Dendritic cell treated with granulocyte-macrophage colony-stimulating factor and Interleukin-4, amounts not matched to agents 40 ng/mL and 50 ng/mL, for 4 days (primary cell): Measurements from ENCODE around the gene ABCB10.

ENCODE experiments used
- H3K27ac Mint-ChIP-seq: one replicate; pipeline ENCODE4 v1.8.0; 2022; ENCODE audit warnings: mild to moderate bottlenecking, mixed read lengths
- H3K27me3 Mint-ChIP-seq: one replicate; pipeline ENCODE4 v1.8.0; 2022; ENCODE audit warnings: mild to moderate bottlenecking, mixed read lengths
- H3K36me3 Mint-ChIP-seq: one replicate; pipeline ENCODE4 v1.8.0; 2022; ENCODE audit warnings: low read depth, mixed read lengths
- H3K4me1 Mint-ChIP-seq: one replicate; pipeline ENCODE4 v1.8.0; 2022; ENCODE audit warnings: low read depth, mixed read lengths
- H3K4me3 Mint-ChIP-seq: one replicate; pipeline ENCODE4 v1.8.0; 2022; ENCODE audit warnings: mild to moderate bottlenecking, moderate library complexity, mixed read lengths
- H3K9me3 Mint-ChIP-seq: one replicate; pipeline ENCODE4 v1.8.0; 2022; ENCODE audit warnings: mixed read lengths
- intact Hi-C: fragments of 100-400 bp; cut with micrococcal nuclease; formaldehyde crosslinking; loops from one replicate; pipeline ENCODE4 v1.15.0; 2022

The ABCB10 gene

DNA sequence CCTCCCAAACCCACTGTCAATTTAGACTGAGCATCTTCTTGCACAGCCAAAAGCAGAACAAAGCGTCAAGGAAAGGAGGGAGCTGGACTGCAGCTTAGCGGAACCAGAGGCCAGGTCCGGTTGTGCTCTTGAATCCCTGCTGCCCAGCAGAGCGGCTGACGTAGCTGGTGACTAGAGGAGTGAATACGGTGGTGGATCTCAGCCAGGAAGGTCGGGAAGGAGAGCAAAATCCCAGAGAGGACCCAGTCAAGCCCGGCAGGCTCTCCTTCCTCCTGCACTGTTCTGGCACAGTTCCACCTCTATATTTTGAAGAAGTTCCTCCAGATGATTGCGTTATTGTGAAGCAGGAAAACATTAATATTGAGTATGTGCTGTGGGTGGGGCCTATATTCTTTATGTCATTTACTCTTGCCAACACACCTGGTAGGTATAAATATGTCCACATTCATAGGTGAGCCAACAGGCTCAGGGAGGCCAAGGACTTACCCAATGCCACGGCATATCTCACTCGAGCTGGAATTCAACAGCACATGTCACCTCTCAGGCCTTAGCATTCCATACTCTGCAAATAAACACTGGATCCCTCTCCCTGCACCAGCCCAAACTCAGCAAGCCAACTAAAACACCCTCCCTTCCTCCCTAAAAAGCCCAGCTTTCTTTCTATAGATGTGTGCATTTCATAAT lies 23.6 kb upstream of the ABCB10 start:
- Mint-ChIP-seq H3K4me3 (peak overlapping the region; percentile 45), H3K9me3 (no peaks in the 10 kb centered on the region), H3K4me1 (peaks cover 30% of the 10 kb centered on the region), H3K27me3 (peaks cover 3% of the 10 kb centered on the region), H3K27ac (peak overlapping the region; percentile 25), H3K36me3 (no peaks in the 10 kb centered on the region)
- intact Hi-C loops = no loop called here

- no peaks in the 10 kb centered on the region for H3K36me3 Mint-ChIP-seq
- H3K27ac Mint-ChIP-seq = peak overlapping the region; percentile 25
- intact Hi-C loops = no loop called here
- no peak overlapping the region for H3K4me3 Mint-ChIP-seq
- H3K4me1 Mint-ChIP-seq = peaks cover 30% of the 10 kb centered on the region
- peaks cover 3% of the 10 kb centered on the region for H3K27me3 Mint-ChIP-seq
- H3K9me3 Mint-ChIP-seq = no peaks in the 10 kb centered on the region
These were observed 23.0 kb upstream of the ABCB10 start for GRCh38 chr1:229581485-229581884.

DNA sequence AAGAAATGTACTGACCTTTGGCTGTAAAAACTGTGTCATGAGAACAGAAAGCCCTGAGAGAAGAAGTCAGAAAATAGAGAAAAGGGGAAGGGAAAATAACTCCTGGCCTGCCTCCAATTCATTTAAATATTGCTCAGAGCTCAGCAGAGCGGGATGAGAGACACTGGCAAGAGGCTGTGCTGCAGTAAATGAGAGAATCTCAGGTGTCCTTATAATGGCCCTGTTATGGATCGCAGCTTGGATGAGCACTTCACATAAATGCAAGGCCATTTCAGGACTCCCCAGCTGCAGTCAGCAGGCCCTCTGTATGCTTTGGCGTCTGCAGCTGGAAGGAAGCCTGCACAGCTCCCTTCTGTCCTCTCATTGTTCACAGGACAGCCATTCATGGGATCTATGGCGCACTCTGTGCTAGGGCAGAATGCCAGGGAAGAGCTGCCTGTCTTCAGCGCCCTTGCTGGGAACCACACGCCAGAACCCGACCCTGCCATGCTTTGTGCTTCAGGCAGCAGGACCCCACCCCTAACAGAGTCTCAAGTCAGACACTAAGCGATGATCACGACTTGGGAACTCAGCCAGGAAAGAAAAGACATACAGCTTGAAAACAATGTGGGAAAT lies 20.7 kb upstream of the ABCB10 start:
- H3K4me1 Mint-ChIP-seq = peaks cover 30% of the 10 kb centered on the region
- H3K27me3 Mint-ChIP-seq = peaks cover 3% of the 10 kb centered on the region
- peak overlapping the region; percentile 71 for H3K27ac Mint-ChIP-seq
- peak overlapping the region; percentile 54 for H3K4me3 Mint-ChIP-seq
- intact Hi-C loops = no loop called here
- no peaks in the 10 kb centered on the region for H3K9me3 Mint-ChIP-seq
- H3K36me3 Mint-ChIP-seq = no peaks in the 10 kb centered on the region

DNA sequence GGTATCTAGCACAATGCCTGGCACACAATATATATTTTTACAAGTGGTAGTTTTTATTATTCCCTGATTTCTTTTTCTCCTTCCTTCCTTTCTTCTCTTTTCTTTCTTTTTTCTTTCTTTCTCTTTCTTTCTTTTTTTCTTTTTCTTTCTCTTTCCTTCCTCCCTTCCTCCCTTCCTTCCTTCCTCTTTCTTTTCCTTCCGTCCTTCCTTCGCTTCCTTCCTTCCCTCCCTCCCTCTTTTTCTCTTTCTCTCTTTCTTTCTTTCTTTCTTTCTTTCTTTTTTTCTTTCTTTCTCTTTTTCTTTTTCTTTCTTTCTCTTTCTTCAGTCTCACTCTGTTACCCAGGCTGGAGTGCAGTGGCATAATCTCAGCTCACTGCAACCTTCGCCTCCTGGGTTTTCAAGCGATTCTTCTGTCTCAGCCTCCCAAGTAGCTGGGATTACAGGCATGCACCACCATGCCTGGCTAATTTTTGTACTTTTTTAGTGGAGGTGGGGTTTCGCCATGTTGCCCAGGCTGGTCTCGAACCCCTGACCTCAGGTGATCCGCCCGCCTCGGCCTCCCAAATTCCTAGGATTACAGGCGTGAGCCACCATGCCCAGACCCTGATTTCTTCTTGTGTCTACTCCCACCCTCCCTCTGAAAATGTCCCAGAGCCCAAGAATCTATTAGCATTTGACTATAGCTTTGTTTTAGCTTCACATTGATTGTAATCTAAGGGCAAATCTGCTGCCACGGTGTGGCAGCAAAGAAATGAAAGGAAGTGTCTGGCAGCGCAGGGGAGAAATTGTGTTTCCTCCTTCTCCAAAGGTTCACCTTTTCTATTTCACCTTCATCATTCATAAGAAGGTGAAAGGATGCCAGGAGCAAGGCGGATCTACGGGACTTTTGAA lies 19.9 kb upstream of the ABCB10 start:
- Mint-ChIP-seq H3K4me1 (peaks cover 30% of the 10 kb centered on the region), H3K9me3 (no peaks in the 10 kb centered on the region), H3K36me3 (no peaks in the 10 kb centered on the region), H3K27me3 (peaks cover 3% of the 10 kb centered on the region), H3K4me3 (peak overlapping the region; percentile 54), H3K27ac (peak overlapping the region; percentile 71)
- intact Hi-C loops = no loop called here

DNA sequence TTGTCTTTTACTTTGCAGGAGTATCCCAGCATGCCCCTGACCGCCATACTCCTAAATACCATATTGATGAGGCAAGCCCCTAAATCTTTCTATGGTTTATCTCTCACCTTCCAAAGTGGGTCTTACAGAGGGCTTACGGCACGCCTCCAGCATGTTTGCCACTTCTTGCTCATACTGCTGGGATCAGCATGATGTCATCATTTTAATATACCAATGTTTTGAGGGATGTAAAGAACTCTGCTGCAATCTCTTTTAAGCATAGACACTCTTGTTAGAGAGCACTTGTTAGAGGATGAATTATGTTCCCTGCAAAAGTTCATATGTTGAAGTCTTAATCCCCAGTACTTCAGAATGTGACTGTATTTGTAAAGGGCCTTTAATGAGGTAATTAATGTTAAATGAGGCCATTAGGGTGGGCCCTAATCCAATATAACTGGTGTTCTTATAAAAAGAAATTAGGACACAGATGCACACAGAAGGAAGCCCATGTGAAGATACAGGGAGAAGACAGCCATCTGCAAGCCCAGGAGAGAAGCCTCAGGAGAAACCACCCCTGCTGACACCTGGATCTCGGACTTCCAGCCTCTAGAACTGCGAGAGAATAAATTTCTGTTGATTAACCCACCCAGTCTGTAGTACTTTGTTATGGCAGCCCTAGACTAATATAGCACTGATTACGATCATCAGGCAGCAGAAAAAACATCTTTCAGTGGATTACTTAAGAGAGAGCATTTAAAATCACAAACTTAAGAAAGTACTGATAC lies 16.4 kb upstream of the ABCB10 start:
- H3K27me3 Mint-ChIP-seq = peaks cover 3% of the 10 kb centered on the region
- H3K9me3 Mint-ChIP-seq = no peaks in the 10 kb centered on the region
- no peak overlapping the region for H3K4me3 Mint-ChIP-seq
- no peaks in the 10 kb centered on the region for H3K36me3 Mint-ChIP-seq
- H3K4me1 Mint-ChIP-seq = peaks cover 34% of the 10 kb centered on the region
- no peak overlapping the region for H3K27ac Mint-ChIP-seq
- intact Hi-C loops = no loop called here

DNA sequence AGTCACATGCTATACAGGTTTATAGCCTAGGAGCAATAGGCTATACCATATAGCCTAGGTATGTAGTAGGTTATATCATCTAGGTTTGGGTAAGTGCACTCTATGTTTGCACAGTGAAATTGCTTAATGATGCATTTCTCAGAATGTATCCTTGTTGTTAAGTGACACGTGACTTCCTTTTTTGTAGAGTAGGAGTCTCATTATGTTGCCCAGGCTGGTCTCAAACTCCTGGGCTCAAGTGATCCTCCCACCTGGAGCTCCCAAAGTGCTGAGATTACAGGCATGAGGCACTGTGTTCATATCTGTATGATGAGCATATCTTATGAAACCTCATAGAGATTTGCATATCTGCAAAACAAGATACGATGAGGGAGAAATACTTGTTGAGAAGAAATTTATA lies 13.8 kb upstream of the ABCB10 start:
- Mint-ChIP-seq H3K27ac (no peak overlapping the region), H3K36me3 (no peaks in the 10 kb centered on the region), H3K4me1 (peaks cover 20% of the 10 kb centered on the region), H3K4me3 (no peak overlapping the region), H3K9me3 (no peaks in the 10 kb centered on the region), H3K27me3 (no peaks in the 10 kb centered on the region)
- intact Hi-C loops = no loop called here

GRCh38 chr1:229570891-229571516 lies 12.5 kb upstream of the ABCB10 start:
- intact Hi-C loops = no loop called here
- Mint-ChIP-seq H3K27me3 (no peaks in the 10 kb centered on the region), H3K4me1 (peaks cover 22% of the 10 kb centered on the region), H3K36me3 (no peaks in the 10 kb centered on the region), H3K4me3 (no peak overlapping the region), H3K9me3 (no peaks in the 10 kb centered on the region), H3K27ac (no peak overlapping the region)

DNA sequence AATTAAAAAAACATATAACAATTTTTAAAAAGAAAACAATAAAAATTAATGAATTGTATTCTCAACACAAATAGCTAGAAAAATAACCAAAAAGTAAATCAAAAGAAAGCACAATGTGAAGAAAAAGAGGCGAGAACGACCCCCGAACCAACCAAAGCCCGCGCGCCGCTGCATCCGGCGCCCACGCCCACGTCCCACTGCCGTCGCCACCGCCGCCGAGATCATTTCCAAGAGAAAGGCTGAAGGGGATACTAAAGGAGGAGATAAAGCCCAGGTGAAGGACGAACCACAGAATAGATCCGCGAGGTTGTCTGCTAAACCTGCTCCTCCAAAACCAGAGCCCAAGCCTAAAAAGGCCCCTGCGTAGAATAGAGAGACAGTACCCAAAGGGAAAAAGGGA lies 11.8 kb upstream of the ABCB10 start:
- H3K4me1 Mint-ChIP-seq = peaks cover 22% of the 10 kb centered on the region
- no peaks in the 10 kb centered on the region for H3K9me3 Mint-ChIP-seq
- no peaks in the 10 kb centered on the region for H3K36me3 Mint-ChIP-seq
- H3K27ac Mint-ChIP-seq = no peak overlapping the region
- intact Hi-C loops = no loop called here
- no peaks in the 10 kb centered on the region for H3K27me3 Mint-ChIP-seq
- H3K4me3 Mint-ChIP-seq = no peak overlapping the region

DNA sequence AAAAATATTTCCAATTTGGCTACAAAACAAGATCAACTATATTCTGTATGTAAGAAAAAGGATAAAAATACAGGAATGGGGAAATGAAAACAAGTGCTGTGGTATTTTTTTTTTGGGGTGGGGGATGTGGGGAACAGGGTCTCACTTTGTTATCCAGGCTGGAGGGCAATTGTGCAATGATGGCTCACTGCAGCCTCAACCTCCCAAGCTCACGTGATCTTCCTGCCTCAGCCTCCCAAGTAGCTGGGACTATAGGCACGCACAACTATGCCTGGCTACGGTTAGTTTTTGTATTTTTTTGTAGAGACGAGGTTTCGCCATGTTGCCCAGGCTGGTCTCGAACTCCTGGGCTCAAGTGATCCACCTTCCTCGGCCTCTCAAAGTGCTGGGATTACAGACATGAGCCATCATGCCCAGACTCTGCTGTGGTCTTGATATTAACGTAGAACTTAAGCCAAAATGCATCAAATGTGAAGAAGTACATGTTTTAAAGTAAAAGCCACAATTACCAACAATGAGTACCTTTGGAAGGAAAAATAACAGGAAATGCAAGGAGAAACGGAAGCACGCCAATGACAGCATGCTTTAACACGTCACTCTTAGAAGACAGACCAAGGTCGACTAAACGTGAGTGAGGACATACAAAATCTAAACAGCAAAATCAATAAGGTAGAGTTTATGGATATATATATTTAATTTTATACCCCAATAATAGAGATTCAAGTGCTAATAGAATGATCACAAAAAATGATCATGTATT lies 8.8 kb upstream of the ABCB10 start:
- intact Hi-C loops = no loop called here
- no peaks in the 10 kb centered on the region for H3K36me3 Mint-ChIP-seq
- H3K27me3 Mint-ChIP-seq = no peaks in the 10 kb centered on the region
- H3K9me3 Mint-ChIP-seq = no peaks in the 10 kb centered on the region
- H3K4me1 Mint-ChIP-seq = peaks cover 28% of the 10 kb centered on the region
- no peak overlapping the region for H3K4me3 Mint-ChIP-seq
- H3K27ac Mint-ChIP-seq = no peak overlapping the region

DNA sequence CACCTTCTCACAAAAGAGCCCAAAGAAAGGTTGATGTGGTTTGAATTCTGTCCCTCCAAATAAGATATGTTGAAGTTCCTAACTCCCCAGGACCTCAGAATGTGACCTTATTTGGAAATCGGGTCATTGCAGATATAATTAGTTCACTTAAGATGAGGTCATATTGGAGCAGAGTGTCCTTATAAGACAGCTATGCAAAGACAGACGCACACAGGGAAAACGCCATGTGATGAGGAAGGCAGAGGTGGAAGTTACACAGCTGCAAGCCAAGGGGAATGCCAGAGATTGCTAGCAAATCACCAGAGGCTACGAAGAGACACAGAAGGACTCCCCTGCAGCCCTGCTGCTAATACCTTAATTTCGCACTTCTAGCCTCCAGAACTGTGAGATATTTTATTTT lies 5.2 kb upstream of the ABCB10 start:
- H3K27me3 Mint-ChIP-seq = no peaks in the 10 kb centered on the region
- no peak overlapping the region for H3K27ac Mint-ChIP-seq
- peaks cover 25% of the 10 kb centered on the region for H3K4me1 Mint-ChIP-seq
- intact Hi-C loops = no loop called here
- no peak overlapping the region for H3K4me3 Mint-ChIP-seq
- peaks cover 6% of the 10 kb centered on the region for H3K36me3 Mint-ChIP-seq
- H3K9me3 Mint-ChIP-seq = no peaks in the 10 kb centered on the region

- Mint-ChIP-seq H3K4me3 (no peak overlapping the region), H3K36me3 (peaks cover 8% of the 10 kb centered on the region), H3K9me3 (no peaks in the 10 kb centered on the region), H3K27me3 (no peaks in the 10 kb centered on the region), H3K4me1 (peaks cover 25% of the 10 kb centered on the region), H3K27ac (no peak overlapping the region)
- intact Hi-C loops = no loop called here
These were observed 4.7 kb upstream of the ABCB10 start for GRCh38 chr1:229563241-229563640.

DNA sequence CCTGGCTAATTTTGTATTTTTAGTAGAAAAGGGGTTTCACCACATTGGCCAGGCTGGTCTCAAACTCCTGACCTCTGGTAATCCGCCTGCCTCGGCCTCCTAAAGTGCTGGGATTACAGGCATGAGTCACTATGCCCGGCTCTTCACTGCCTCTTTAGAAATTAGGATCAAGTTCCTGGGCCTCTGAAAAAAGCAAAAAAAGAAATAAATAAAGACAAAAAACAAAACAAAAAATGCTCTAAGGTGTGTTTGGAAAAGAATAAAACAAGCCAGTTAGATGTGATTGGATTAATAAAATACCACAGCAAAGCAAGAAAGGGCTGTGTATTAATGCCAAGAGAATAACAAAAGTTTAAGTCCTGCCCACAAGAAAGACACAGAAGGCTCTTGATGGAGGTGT lies 4.2 kb upstream of the ABCB10 start:
- Mint-ChIP-seq H3K27ac (no peak overlapping the region), H3K9me3 (no peaks in the 10 kb centered on the region), H3K4me1 (peaks cover 25% of the 10 kb centered on the region), H3K4me3 (no peak overlapping the region), H3K27me3 (no peaks in the 10 kb centered on the region), H3K36me3 (peaks cover 8% of the 10 kb centered on the region)
- intact Hi-C loops = no loop called here

DNA sequence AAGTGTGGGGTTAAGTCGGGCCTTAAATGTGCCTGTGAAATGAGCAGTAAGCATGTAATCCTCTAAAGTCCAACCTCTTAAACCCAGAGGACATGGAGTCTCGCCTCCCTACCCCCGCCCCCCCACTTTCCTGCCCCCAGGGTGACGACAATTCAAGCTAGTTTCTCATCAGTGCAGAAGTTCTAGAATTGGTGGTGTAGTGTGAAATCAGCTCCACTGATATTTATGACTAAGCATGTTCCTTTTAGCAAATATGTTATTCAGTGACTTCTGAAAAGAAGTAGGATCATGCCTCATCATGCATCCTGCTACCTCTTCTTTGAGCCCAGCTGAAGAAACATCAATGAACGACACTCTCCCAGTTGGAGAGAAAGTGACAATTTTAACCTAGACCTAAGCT lies 2.6 kb upstream of the ABCB10 start:
- intact Hi-C loops = no loop called here
- no peaks in the 10 kb centered on the region for H3K27me3 Mint-ChIP-seq
- H3K36me3 Mint-ChIP-seq = peaks cover 11% of the 10 kb centered on the region
- no peaks in the 10 kb centered on the region for H3K9me3 Mint-ChIP-seq
- H3K4me3 Mint-ChIP-seq = no peak overlapping the region
- H3K27ac Mint-ChIP-seq = no peak overlapping the region
- peaks cover 31% of the 10 kb centered on the region for H3K4me1 Mint-ChIP-seq
